HepG2 (cell line): Measurements from ENCODE around the gene RAB40C. TPM values are rescaled to one million over a fixed set of nuclear protein-coding genes. Genes with fewer than 3 reads are reported as not detected.
A peak's percentile ranks its signal among the peaks of the same experiment; 100 is the strongest.

Source experiments
- ATAC-seq: fragments of 200-7000 bp; cut with Tn5 transposase; 3 replicates; pipeline ENCODE4 v1.9.1; 2020; ENCODE audit warnings: mild to moderate bottlenecking, moderate library complexity
- BruUV-seq: library from RNA; stranded (reverse); fragments of 400-500 nt; replicated peaks from 2 replicates; lab custom pipeline; 2021; lab: Mats Ljungman, UMichigan
- CTCF ChIA-PET: fragments of 300-600 bp; formaldehyde crosslinking; extraction: SDS; loops from one replicate; lab custom pipeline; 2021; ENCODE audit warnings: low total read pairs, inconsistent platforms, low intra/inter-chr PET ratio; lab: Yijun Ruan, JAX
- POLR2A ChIA-PET: fragments of 350-600 bp; sonication (Branson Sonifier 250); formaldehyde crosslinking; loops from one replicate; lab custom pipeline; 2020; ENCODE audit warnings: antibody characterized with exemption, inconsistent platforms; lab: Yijun Ruan, JAX
- DNase-seq: peaks from one replicate; pipeline ENCODE4 v3.0.0-alpha.2; 2015; ENCODE audit warnings: low spot score
- FAIRE-seq: peaks from 3 replicates; lab custom pipeline; 2011; peaks lifted over from hg19 to GRCh38; lab: Jason Lieb, UNC
- H2AFZ ChIP-seq: one replicate; pipeline ENCODE4 v1.6.1; 2011; ENCODE audit warnings: low read length, inconsistent platforms
- H3K27ac ChIP-seq: fragments of 300-600 bp; 3 replicates; pipeline ENCODE4 v1.8.0; 2011; ENCODE audit warnings: mixed run types, mild to moderate bottlenecking, mixed read lengths, low read length, inconsistent platforms; ENCODE audit not compliant: insufficient read depth; ENCODE audit errors: extremely low read length
- H3K27me3 ChIP-seq, 2 experiments: fragments of 200-600 bp in 1 of 2; 2 replicates in 1 of 2; 3 replicates in 1 of 2; pipeline versions ENCODE4 v1.6.0 to v1.8.0; 2011; ENCODE audit warnings: low read length in 2 of 2, mild to moderate bottlenecking in 2 of 2, moderate library complexity in 2 of 2, inconsistent platforms in 1 of 2; ENCODE audit not compliant: insufficient read depth in 2 of 2, control insufficient read depth in 1 of 2
- H3K36me3 ChIP-seq, 2 experiments: fragments of 200-600 bp in 1 of 2; replicated peaks in 1 of 2; 2 replicates in 1 of 2; 3 replicates in 1 of 2; pipeline versions ENCODE4 v1.5.1 to v1.8.0; 2011; ENCODE audit warnings: low read length in 2 of 2, inconsistent platforms in 1 of 2; ENCODE audit not compliant: insufficient read depth in 2 of 2, control insufficient read depth in 1 of 2
- H3K4me1 ChIP-seq: 2 replicates; pipeline ENCODE4 v1.5.1; 2012; ENCODE audit warnings: low read length, inconsistent platforms; ENCODE audit not compliant: insufficient read depth
- H3K4me2 ChIP-seq: 2 replicates; pipeline ENCODE4 v1.6.0; 2011; ENCODE audit warnings: low read depth, low read length, inconsistent platforms
- H3K4me3 ChIP-seq, 3 experiments: fragments of 200-600 bp in 1 of 3; sonication (generic), shearing (Covaris generic) in 1 of 3; replicated peaks in 1 of 3; 2 replicates each; pipeline ENCODE4 v1.5.1; 2011 to 2016; ENCODE audit warnings: low read length in 3 of 3, inconsistent platforms in 2 of 3, low read depth in 2 of 3, mild to moderate bottlenecking in 2 of 3, control low read depth in 1 of 3, mixed read lengths in 1 of 3; ENCODE audit not compliant: insufficient read depth in 1 of 3
- H3K79me2 ChIP-seq: one replicate; pipeline ENCODE4 v1.6.1; 2011; ENCODE audit warnings: low read length, inconsistent platforms; ENCODE audit not compliant: insufficient read depth
- H3K9ac ChIP-seq: 2 replicates; pipeline ENCODE4 v1.6.0; 2011; ENCODE audit warnings: mild to moderate bottlenecking, low read depth, low read length, inconsistent platforms; ENCODE audit not compliant: insufficient read depth
- H3K9me3 ChIP-seq: 2 replicates; pipeline ENCODE4 v1.5.1; 2012; ENCODE audit warnings: mild to moderate bottlenecking, low read length
- H4K20me1 ChIP-seq: 2 replicates; pipeline ENCODE4 v1.6.0; 2011; ENCODE audit warnings: inconsistent platforms, mild to moderate bottlenecking, low read length, moderate library complexity; ENCODE audit not compliant: insufficient read depth
- E2F1 ChIP-seq: sonication (generic); formaldehyde crosslinking; IDR thresholded peaks from 2 replicates; pipeline ENCODE4 v1.5.0; 2020; ENCODE audit warnings: missing genetic modification reagents
- ELK4 ChIP-seq: sonication (generic); formaldehyde crosslinking; IDR thresholded peaks from 2 replicates; pipeline ENCODE4 v1.9.0; 2021; ENCODE audit warnings: missing genetic modification reagents, borderline replicate concordance
- ETV6 ChIP-seq: sonication (generic); formaldehyde crosslinking; conservative IDR thresholded peaks from 2 replicates; pipeline ENCODE4 v1.4.0; 2020; ENCODE audit warnings: missing genetic modification reagents
- FOXO1 ChIP-seq: sonication (generic); formaldehyde crosslinking; IDR thresholded peaks from 2 replicates; pipeline ENCODE4 v1.4.0; 2020; ENCODE audit warnings: missing genetic modification reagents
- GATAD2A ChIP-seq: IDR thresholded peaks from 2 replicates; pipeline ENCODE4 v1.6.1; 2016
- HNRNPUL1 ChIP-seq: fragments of 200-400 bp; formaldehyde crosslinking; IDR thresholded peaks from 2 replicates; pipeline ENCODE4 v1.6.1; 2017; ENCODE audit warnings: low read depth, mild to moderate bottlenecking, low read length, moderate library complexity
- ISL2 ChIP-seq: sonication (generic); formaldehyde crosslinking; IDR thresholded peaks from 2 replicates; pipeline ENCODE4 v1.5.0; 2020; ENCODE audit warnings: missing genetic modification reagents
- PCBP2 ChIP-seq: fragments of 200-400 bp; formaldehyde crosslinking; optimal IDR thresholded peaks from 2 replicates; pipeline ENCODE3; 2018; ENCODE audit warnings: low read length, low read depth; ENCODE audit not compliant: poor library complexity, severe bottlenecking
- PPARG ChIP-seq: conservative IDR thresholded peaks from 2 replicates; pipeline ENCODE4 v1.6.1; 2016; ENCODE audit warnings: missing biosample characterization, missing genetic modification reagents
- PRDM10 ChIP-seq: sonication (generic); formaldehyde crosslinking; IDR thresholded peaks from 2 replicates; pipeline ENCODE4 v1.4.0; 2020; ENCODE audit warnings: low read depth, missing genetic modification reagents
- SETDB1 ChIP-seq: sonication (generic); formaldehyde crosslinking; IDR thresholded peaks from 2 replicates; pipeline ENCODE4 v1.5.1; 2020; ENCODE audit warnings: missing genetic modification reagents, mild to moderate bottlenecking, borderline replicate concordance
- TRIM24 ChIP-seq: sonication (generic); formaldehyde crosslinking; IDR thresholded peaks from 2 replicates; pipeline ENCODE4 v1.8.0; 2022; ENCODE audit warnings: mild to moderate bottlenecking, missing genetic modification reagents
- ZC3H13 ChIP-seq: sonication (generic); formaldehyde crosslinking; IDR thresholded peaks from 2 replicates; pipeline ENCODE4 v1.8.1; 2023; ENCODE audit warnings: mild to moderate bottlenecking, missing genetic modification reagents, moderate library complexity
- ZNF121 ChIP-seq: sonication (generic); formaldehyde crosslinking; IDR thresholded peaks from 2 replicates; pipeline ENCODE4 v1.5.0; 2020; ENCODE audit warnings: mild to moderate bottlenecking, missing genetic modification reagents
- ZNF280B ChIP-seq: sonication (generic); formaldehyde crosslinking; IDR thresholded peaks from 2 replicates; pipeline ENCODE4 v1.5.0; 2020; ENCODE audit warnings: missing genetic modification reagents, mild to moderate bottlenecking, borderline replicate concordance
- ZNF354B ChIP-seq: sonication (generic); formaldehyde crosslinking; IDR thresholded peaks from 2 replicates; pipeline ENCODE4 v1.8.0; 2022; ENCODE audit warnings: mild to moderate bottlenecking, missing genetic modification reagents
- WGBS: methylation state at CpG from one replicate; pipeline ENCODE4 v1.1.6; 2017; ENCODE audit warnings: low lambda C conversion rate; 5-methylcytosine and 5-hydroxymethylcytosine counted together
- in situ Hi-C: cut with HindIII; loops from 2 replicates; pipeline ENCODE4 v1.10.0; 2017; ENCODE audit warnings: low pct_unique_long_range_greater_than_20kb; ENCODE audit not compliant: extremely low pct_ligation_motif_present
- intact Hi-C: fragments of 100-400 bp; cut with micrococcal nuclease; formaldehyde crosslinking; loops from one replicate; pipeline ENCODE4 v1.10.0; 2022; ENCODE audit not compliant: unreplicated experiment
- polyA plus RNA-seq, 8 experiments: library from polyadenylated mRNA; depleted of rRNA in 3 of 8; stranded (reverse) in 7 of 8; unstranded in 1 of 8; fragments of >200 nt; fragmentation: Illumina TruSeq in 4 of 8; extraction: Trizol in 4 of 8; gene quantifications; 2 replicates each; pipeline versions ENCODE4 v1.2.1 to v1.2.3, GENCODE V29; 2011 to 2016; ENCODE audit warnings: low read depth in 4 of 8, missing spikeins in 1 of 8, mixed read lengths in 1 of 8; ENCODE audit not compliant: insufficient read depth in 1 of 8
- total RNA-seq, 5 experiments: library from RNA; depleted of rRNA; stranded (reverse); fragments of >200 nt; fragmentation: Illumina TruSeq; extraction: Trizol; gene quantifications; 2 replicates each; pipeline ENCODE4 v1.2.3, GENCODE V29; 2016; ENCODE audit warnings: low read depth in 1 of 5

The RAB40C gene
- total and polyA plus RNA-seq, 2 of the 13 experiments (the other 11 are each of a cell fraction or from before 2014, with no cell fraction given): 7.7 to 11.5 TPM

- in situ Hi-C loops: no loop called here
- H3K9ac ChIP-seq: peak within 1 kb of the TSS; percentile 94
- FAIRE-seq: no peak
- H3K9me3 ChIP-seq: no peaks in the 10 kb centered on the region
- DNase-seq: peak; percentile 76
- peaks cover 23% of the 10 kb centered on the region for H3K79me2 ChIP-seq
- H4K20me1 ChIP-seq: peaks cover 4% of the 10 kb centered on the region; the same call in 1 of the 2 replicates
- no TSS peak for BruUV-seq
- ChIA-PET POLR2A (interaction anchor here (0.6 to 1.0 kb wide), 3 partner anchors 34 to 54 kb away, joined by 3 read pairs; partner anchors contain the start of gene RHBDL1), CTCF (no interaction called here)
- H2AFZ ChIP-seq: no peak within 1 kb of the TSS
- intact Hi-C loops: loop anchor here (10.0 kb wide), 1 partner anchor 57 kb away; no protein-coding TSS in a partner anchor
- peak within 1 kb of the TSS; percentile 98 for H3K4me2 ChIP-seq
- peak; percentile 55 for ATAC-seq
- H3K36me3 ChIP-seq: no peaks in the 10 kb centered on the region
- H3K4me3 ChIP-seq: peak within 1 kb of the TSS; percentile 59 to 89 (median 82)
- H3K4me1 ChIP-seq: peaks cover 63% of the 10 kb centered on the region
- H3K27ac ChIP-seq: peak within 1 kb of the TSS; percentile 94
- H3K27me3 ChIP-seq: no peaks in the 10 kb centered on the region
- no CpG with 5 or more reads among the region's 81 CpGs for WGBS
- TF ChIP-seq TRIM24 (CRISPR knock-in tag) (no peak), ZNF121 (no peak), HNRNPUL1 (no peak), ETV6 (no peak), PCBP2 (no peak), ZNF280B (CRISPR knock-in tag) (no peak), SETDB1 (no peak), PPARG (CRISPR knock-in tag) (peak; percentile 79), ISL2 (CRISPR knock-in tag) (0 out of 2 replicates have a peak, but pooled peaks have one; percentile 17), ELK4 (CRISPR knock-in tag) (no peak), ZNF354B (no peak), ZC3H13 (no peak; the same call in 1 of the 2 replicates), E2F1 (no peak), FOXO1 (peak; percentile 5; the same call in 1 of the 2 replicates), PRDM10 (CRISPR knock-in tag) (no peak), GATAD2A (CRISPR knock-in tag) (no peak)
Observed at GRCh38 chr16:641326-642188, 51.7 kb downstream of the RAB40C start, which contains the start of gene MCRIP2. TSS of gene MCRIP2 (plus strand) at chr16:641828. CDS start at chr16:641992, 164 bp downstream.
